Neural progenitor cell (in vitro differentiated cells): ENCODE data around the gene PRRX2. TPM values are rescaled to one million over a fixed set of nuclear protein-coding genes. Genes with fewer than 3 reads are reported as not detected.

Source experiments
- DNase-seq: peaks from one replicate; pipeline ENCODE4 v3.0.0-alpha.2; 2016; ENCODE audit warnings: low spot score
- H2AFZ ChIP-seq: fragments of 200-600 bp; sonication (generic); replicated peaks from 2 replicates; pipeline ENCODE4 v1.6.1; 2016; ENCODE audit warnings: antibody characterized with exemption
- H3F3A ChIP-seq: fragments of 200-600 bp; sonication (generic); 2 replicates; pipeline ENCODE4 v1.6.1; 2016; ENCODE audit warnings: antibody characterized with exemption, low read depth
- H3K27ac ChIP-seq: fragments of 200-600 bp; sonication (generic); 2 replicates; pipeline ENCODE4 v1.5.1; 2016; ENCODE audit warnings: mild to moderate bottlenecking
- H3K27me3 ChIP-seq: fragments of 200-600 bp; sonication (generic); 2 replicates; pipeline ENCODE4 v1.6.1; 2016; ENCODE audit warnings: mild to moderate bottlenecking, moderate library complexity
- H3K36me3 ChIP-seq: fragments of 200-600 bp; sonication (generic); 2 replicates; pipeline ENCODE4 v1.5.1; 2016
- H3K4me1 ChIP-seq: fragments of 200-600 bp; sonication (generic); 2 replicates; pipeline ENCODE4 v1.6.1; 2016; ENCODE audit warnings: mixed run types
- H3K4me2 ChIP-seq: fragments of 200-600 bp; sonication (generic); 2 replicates; pipeline ENCODE4 v1.6.1; 2016
- H3K4me3 ChIP-seq: fragments of 200-600 bp; sonication (generic); 2 replicates; pipeline ENCODE4 v1.5.1; 2016
- H3K79me2 ChIP-seq: fragments of 200-600 bp; sonication (generic); 2 replicates; pipeline ENCODE4 v1.6.1; 2016; ENCODE audit warnings: low read depth
- H3K9ac ChIP-seq: fragments of 200-600 bp; sonication (generic); 2 replicates; pipeline ENCODE4 v1.6.1; 2016
- H3K9me3 ChIP-seq: fragments of 200-600 bp; sonication (generic); 2 replicates; pipeline ENCODE4 v1.5.1; 2016; ENCODE audit warnings: low read depth
- H4K20me1 ChIP-seq: fragments of 200-600 bp; sonication (generic); 2 replicates; pipeline ENCODE4 v1.6.1; 2016; ENCODE audit warnings: low read depth
- H3K27ac Mint-ChIP-seq: 3 replicates; pipeline ENCODE4 v1.8.0; 2021; ENCODE audit warnings: mixed read lengths
- H3K27me3 Mint-ChIP-seq: 2 replicates; pipeline ENCODE4 v1.8.0; 2022; ENCODE audit warnings: low read depth, mild to moderate bottlenecking, inconsistent platforms, moderate library complexity, mixed read lengths; ENCODE audit not compliant: insufficient read depth
- H3K36me3 Mint-ChIP-seq: 3 replicates; pipeline ENCODE4 v1.8.0; 2021; ENCODE audit warnings: mixed read lengths
- H3K4me1 Mint-ChIP-seq: 3 replicates; pipeline ENCODE4 v1.8.0; 2021; ENCODE audit warnings: mixed read lengths
- H3K4me3 Mint-ChIP-seq: 3 replicates; pipeline ENCODE4 v1.8.0; 2021; ENCODE audit warnings: mild to moderate bottlenecking, moderate library complexity, mixed read lengths
- H3K9me3 Mint-ChIP-seq: 3 replicates; pipeline ENCODE4 v1.8.0; 2020; ENCODE audit warnings: mixed read lengths
- EZH2 ChIP-seq: fragments of 200-600 bp; sonication (generic); IDR thresholded peaks from 2 replicates; pipeline ENCODE4 v1.6.1; 2017; ENCODE audit warnings: antibody characterized with exemption, mild to moderate bottlenecking, moderate library complexity
- EZH2phosphoT487 ChIP-seq: fragments of 200-600 bp; sonication (generic); IDR thresholded peaks from 2 replicates; pipeline ENCODE4 v1.6.1; 2017; ENCODE audit warnings: antibody characterized with exemption
- total RNA-seq: library from RNA; depleted of rRNA; stranded (reverse); fragments of >200 nt; gene quantifications from 2 replicates; pipeline ENCODE4 v1.2.3, GENCODE V29; 2015; ENCODE audit warnings: low replicate concordance
- TF ChIP-seq, protein P1 (sequence below): fragments of 200-600 bp; sonication (generic); IDR thresholded peaks from 2 replicates; pipeline ENCODE4 v1.5.1; 2017; ENCODE audit warnings: antibody characterized with exemption, mild to moderate bottlenecking

Gene PRRX2
- total RNA-seq, 1 donor from 2014 or later, result 1.5 TPM

DNA sequence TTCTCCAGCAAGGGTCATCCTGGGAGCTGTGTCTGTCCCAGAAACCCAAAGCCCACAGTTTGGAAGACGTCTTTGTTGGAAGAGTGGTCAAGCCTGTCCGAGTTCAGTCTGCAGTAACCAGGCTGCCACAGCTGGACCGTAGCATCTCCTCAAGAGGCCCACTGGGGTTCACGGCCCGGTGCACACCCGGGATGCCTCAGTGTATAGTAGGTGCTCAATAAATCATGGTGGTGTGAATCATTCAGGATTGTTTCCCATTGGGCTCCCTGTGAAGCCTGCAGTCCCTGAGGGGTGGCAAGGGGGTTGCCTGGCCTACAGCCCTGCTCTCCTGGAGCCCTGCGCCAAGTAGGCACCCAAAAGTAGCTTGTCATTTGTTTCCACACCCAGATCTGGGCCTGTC, 10.3 kb upstream of the PRRX2 start:
- H3K27ac Mint-ChIP-seq, result no peak overlapping the region

DNA sequence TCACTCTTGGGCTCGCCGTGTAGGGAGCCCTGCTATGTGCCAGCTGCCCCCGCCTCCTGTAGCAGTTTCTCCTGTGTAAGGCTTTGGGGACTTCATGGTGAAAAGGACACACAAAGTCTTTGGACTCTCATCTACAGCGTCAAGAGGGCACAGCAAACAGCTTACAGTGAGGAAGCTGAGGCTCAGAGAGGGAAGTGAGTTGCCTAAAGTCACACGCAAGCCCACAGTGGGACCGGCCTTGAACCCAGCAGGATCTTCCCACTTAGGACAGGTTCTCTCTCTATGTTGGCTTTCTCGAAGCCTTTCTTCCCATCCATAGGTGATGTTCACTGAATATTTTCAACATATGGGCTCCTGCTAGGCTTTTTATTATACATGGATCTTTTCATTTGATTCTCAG, 9.8 kb upstream of the PRRX2 start:
- Histone ChIP-seq H3K36me3 (no peaks in the 10 kb centered on the region), H4K20me1 (no peaks in the 10 kb centered on the region), H3K4me3 (no peak overlapping the region), H3K9me3 (no peaks in the 10 kb centered on the region), H3K27me3 (no peaks in the 10 kb centered on the region), H3K27ac (no peak overlapping the region), H2AFZ (no peak overlapping the region), H3K9ac (no peak overlapping the region), H3K79me2 (no peaks in the 10 kb centered on the region), H3K4me1 (no peaks in the 10 kb centered on the region), H3K4me2 (no peak overlapping the region), H3F3A (peaks cover 6% of the 10 kb centered on the region)
- H3K4me3 Mint-ChIP-seq, result no peak overlapping the region
- H3K27me3 Mint-ChIP-seq, result no peaks in the 10 kb centered on the region
- no peak overlapping the region for H3K27ac Mint-ChIP-seq
- TF ChIP-seq EZH2phosphoT487 (no peak), EZH2 (no peak)
- TF ChIP-seq, protein P1, sequence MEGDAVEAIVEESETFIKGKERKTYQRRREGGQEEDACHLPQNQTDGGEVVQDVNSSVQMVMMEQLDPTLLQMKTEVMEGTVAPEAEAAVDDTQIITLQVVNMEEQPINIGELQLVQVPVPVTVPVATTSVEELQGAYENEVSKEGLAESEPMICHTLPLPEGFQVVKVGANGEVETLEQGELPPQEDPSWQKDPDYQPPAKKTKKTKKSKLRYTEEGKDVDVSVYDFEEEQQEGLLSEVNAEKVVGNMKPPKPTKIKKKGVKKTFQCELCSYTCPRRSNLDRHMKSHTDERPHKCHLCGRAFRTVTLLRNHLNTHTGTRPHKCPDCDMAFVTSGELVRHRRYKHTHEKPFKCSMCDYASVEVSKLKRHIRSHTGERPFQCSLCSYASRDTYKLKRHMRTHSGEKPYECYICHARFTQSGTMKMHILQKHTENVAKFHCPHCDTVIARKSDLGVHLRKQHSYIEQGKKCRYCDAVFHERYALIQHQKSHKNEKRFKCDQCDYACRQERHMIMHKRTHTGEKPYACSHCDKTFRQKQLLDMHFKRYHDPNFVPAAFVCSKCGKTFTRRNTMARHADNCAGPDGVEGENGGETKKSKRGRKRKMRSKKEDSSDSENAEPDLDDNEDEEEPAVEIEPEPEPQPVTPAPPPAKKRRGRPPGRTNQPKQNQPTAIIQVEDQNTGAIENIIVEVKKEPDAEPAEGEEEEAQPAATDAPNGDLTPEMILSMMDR, result no peak
- H3K4me1 Mint-ChIP-seq, result peaks cover 10% of the 10 kb centered on the region
- DNase-seq, result no peak
- H3K9me3 Mint-ChIP-seq, result no peaks in the 10 kb centered on the region
- H3K36me3 Mint-ChIP-seq, result no peaks in the 10 kb centered on the region

More for the DNA sequence above, 10.3 kb upstream of the PRRX2 start:
- Histone ChIP-seq H3K4me2 (no peak overlapping the region), H3F3A (peaks cover 6% of the 10 kb centered on the region), H3K27me3 (no peaks in the 10 kb centered on the region), H3K4me1 (no peaks in the 10 kb centered on the region), H3K9ac (no peak overlapping the region), H3K27ac (no peak overlapping the region), H3K79me2 (no peaks in the 10 kb centered on the region), H3K9me3 (no peaks in the 10 kb centered on the region), H3K36me3 (no peaks in the 10 kb centered on the region), H4K20me1 (no peaks in the 10 kb centered on the region), H2AFZ (no peak overlapping the region), H3K4me3 (no peak overlapping the region)
- H3K4me1 Mint-ChIP-seq, result peaks cover 10% of the 10 kb centered on the region
- H3K9me3 Mint-ChIP-seq, result no peaks in the 10 kb centered on the region
- TF ChIP-seq EZH2phosphoT487 (no peak), EZH2 (no peak)
- TF ChIP-seq, protein P1, result no peak
- no peaks in the 10 kb centered on the region for H3K36me3 Mint-ChIP-seq
- DNase-seq, result no peak
- H3K4me3 Mint-ChIP-seq, result no peak overlapping the region
- H3K27me3 Mint-ChIP-seq, result peaks cover 5% of the 10 kb centered on the region

DNA sequence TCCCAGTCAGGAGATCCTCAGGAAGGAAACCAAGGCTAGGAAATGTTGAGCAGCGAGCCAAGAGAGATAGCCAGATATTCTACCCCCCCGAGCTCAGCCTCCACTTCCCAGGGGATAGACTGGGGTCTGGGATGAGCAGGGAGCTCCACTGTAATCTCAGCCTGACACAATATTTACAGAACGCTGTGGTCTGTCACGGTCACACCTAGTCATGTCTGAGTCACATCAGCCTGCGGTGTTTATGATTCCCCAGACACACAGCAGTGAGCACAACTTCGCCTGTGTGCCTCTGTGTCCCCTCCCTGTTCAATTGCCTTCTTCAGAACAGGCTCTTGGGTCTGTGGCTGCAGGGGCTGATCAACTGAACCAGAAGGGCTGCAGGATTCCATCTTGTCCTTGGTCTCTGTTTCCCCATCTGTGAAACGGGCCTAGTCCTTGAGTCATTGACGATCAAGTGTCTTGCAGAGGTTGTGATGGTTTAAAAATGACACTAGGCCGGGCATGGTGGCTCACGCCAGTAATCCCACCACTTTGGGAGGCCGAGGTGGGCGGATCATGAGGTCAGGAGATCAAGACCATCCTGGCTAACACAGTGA, 8.6 kb upstream of the PRRX2 start:
- H2AFZ ChIP-seq, result no peak overlapping the region
- TF ChIP-seq, protein P1, result no peak
- TF ChIP-seq EZH2 (no peak), EZH2phosphoT487 (no peak)
- no peak overlapping the region for H3K4me3 ChIP-seq
- no peaks in the 10 kb centered on the region for H4K20me1 ChIP-seq
- H3K27me3 ChIP-seq, result no peaks in the 10 kb centered on the region
- no peak overlapping the region for H3K4me2 ChIP-seq
- Mint-ChIP-seq H3K27me3 (peaks cover 4% of the 10 kb centered on the region), H3K9me3 (peaks cover 2% of the 10 kb centered on the region), H3K36me3 (no peaks in the 10 kb centered on the region), H3K4me3 (no peak overlapping the region), H3K4me1 (peaks cover 10% of the 10 kb centered on the region), H3K27ac (no peak overlapping the region)
- no peak for DNase-seq
- H3K9ac ChIP-seq, result no peak overlapping the region
- H3K79me2 ChIP-seq, result no peaks in the 10 kb centered on the region
- peaks cover 6% of the 10 kb centered on the region for H3F3A ChIP-seq
- no peaks in the 10 kb centered on the region for H3K4me1 ChIP-seq
- no peaks in the 10 kb centered on the region for H3K36me3 ChIP-seq
- no peaks in the 10 kb centered on the region for H3K9me3 ChIP-seq
- H3K27ac ChIP-seq, result no peak overlapping the region
